Epithelial cell of proximal tubule (primary cell): ENCODE measurements around the gene SAMD1. TPM values are rescaled to one million over a fixed set of nuclear protein-coding genes. Genes with fewer than 3 reads are reported as not detected.

Source experiments
- DNase-seq: peaks from one replicate; pipeline ENCODE4 v3.0.0-alpha.2; 2011; ENCODE audit warnings: low read depth
- H3K4me3 ChIP-seq: 2 replicates; pipeline ENCODE4 v1.5.1; 2011; ENCODE audit warnings: low read depth, mild to moderate bottlenecking, low read length
- CTCF ChIP-seq: conservative IDR thresholded peaks from 2 replicates; pipeline ENCODE4 v1.5.1; 2012; ENCODE audit warnings: low read depth, mild to moderate bottlenecking, low read length
- total RNA-seq: library from RNA; depleted of rRNA; stranded (reverse); fragments of >200 nt; gene quantifications from 2 replicates; pipeline ENCODE4 v1.2.3, GENCODE V29; 2015

SAMD1 gene
- total RNA-seq, 1 donor from 2014 or later = 53.6 TPM

- H3K4me3 ChIP-seq = peak overlapping the region; percentile 86
- TF ChIP-seq CTCF = no peak
- no peak for DNase-seq
These were observed 7.9 kb downstream of the SAMD1 start for GRCh38 chr19:14082675-14082960.

- H3K4me3 ChIP-seq = peak overlapping the region; percentile 86
- TF ChIP-seq CTCF = no peak
- DNase-seq = no peak
These were observed 8.5 kb downstream of the SAMD1 start for GRCh38 chr19:14081797-14082674.

GRCh38 chr19:14080887-14081796 is 9.4 kb downstream of the SAMD1 start:
- no peak for TF ChIP-seq CTCF
- DNase-seq = peak; percentile 97
- H3K4me3 ChIP-seq = peak overlapping the region; percentile 86

GRCh38 chr19:14078411-14078810 is 12.1 kb downstream of the SAMD1 start:
- no peak for TF ChIP-seq CTCF
- DNase-seq = no peak
- no peak overlapping the region for H3K4me3 ChIP-seq

GRCh38 chr19:14073925-14074838 is 16.4 kb downstream of the SAMD1 start:
- H3K4me3 ChIP-seq = peak overlapping the region; percentile 85
- TF ChIP-seq CTCF = peak; percentile 4
- no peak for DNase-seq

- TF ChIP-seq CTCF = no peak
- no peak for DNase-seq
- H3K4me3 ChIP-seq = peak overlapping the region; percentile 85
These were observed 17.2 kb downstream of the SAMD1 start for GRCh38 chr19:14073261-14073924.
